Left ventricle myocardium inferior (tissue), 1 donor: ENCODE data around the gene TNFSF10. TPM values are rescaled to one million over a fixed set of nuclear protein-coding genes. Genes with fewer than 3 reads are reported as not detected.

Experiments used
- DNase-seq: peaks from one replicate; pipeline ENCODE4 v3.0.0-alpha.2; 2020
- H3K27ac ChIP-seq: fragments of 200-600 bp; replicated peaks from 2 replicates; pipeline ENCODE4 v1.8.0; 2021
- H3K27me3 ChIP-seq: fragments of 200-600 bp; 2 replicates; pipeline ENCODE4 v1.8.0; 2021; ENCODE audit warnings: low read depth
- H3K36me3 ChIP-seq: fragments of 200-600 bp; 2 replicates; pipeline ENCODE4 v1.8.0; 2021
- H3K4me1 ChIP-seq: fragments of 200-600 bp; 2 replicates; pipeline ENCODE4 v1.8.0; 2021
- H3K4me3 ChIP-seq: fragments of 200-600 bp; 2 replicates; pipeline ENCODE4 v1.8.0; 2021; ENCODE audit warnings: mild to moderate bottlenecking, moderate library complexity
- H3K9me3 ChIP-seq: fragments of 200-600 bp; replicated peaks from 2 replicates; pipeline ENCODE4 v1.8.0; 2021
- CTCF ChIP-seq: fragments of 200-600 bp; IDR thresholded peaks from 2 replicates; pipeline ENCODE4 v1.8.0; 2021; ENCODE audit warnings: antibody characterized with exemption, mild to moderate bottlenecking, borderline replicate concordance
- intact Hi-C: fragments of 100-400 bp; cut with micrococcal nuclease; formaldehyde crosslinking; loops from one replicate; pipeline ENCODE4 v1.11.0; 2022
- total RNA-seq: library from RNA; stranded (reverse); fragmentation: NEBNext Ultra II Directional; extraction: Animal tissue kit (Norgen Biotek cat#: 25700); gene quantifications from one replicate; pipeline ENCODE4 v1.2.1, GENCODE V29; 2021
- donor health status: DM: no; HTN: yes; CAD: no; lungs with severe emphysema.

The TNFSF10 gene
- total RNA-seq, 1 donor from 2014 or later: 12.6 TPM

DNA sequence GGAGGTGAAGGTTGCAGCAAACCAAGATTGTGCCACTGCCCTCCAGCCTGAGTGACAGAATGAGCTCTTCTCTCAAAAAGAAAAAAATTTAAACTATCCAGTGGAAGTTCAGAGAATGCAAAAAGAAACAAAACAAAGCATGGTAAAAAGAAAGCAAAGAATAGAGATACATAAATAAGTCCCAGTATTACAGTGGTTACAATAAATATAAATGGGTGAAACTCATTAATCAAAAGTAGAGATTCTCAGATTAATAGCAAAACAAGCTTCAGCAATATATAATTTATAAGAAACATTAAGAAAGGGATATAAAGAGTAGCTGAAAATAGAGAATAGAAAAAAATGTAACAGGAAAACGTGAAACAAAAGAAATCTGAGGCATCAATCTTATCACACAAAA lies 51.3 kb downstream of the TNFSF10 start:
- Histone ChIP-seq H3K27ac (no peak overlapping the region), H3K4me3 (no peak overlapping the region), H3K4me1 (peaks cover 9% of the 10 kb centered on the region), H3K27me3 (peaks cover 17% of the 10 kb centered on the region), H3K36me3 (no peaks in the 10 kb centered on the region), H3K9me3 (peaks cover 14% of the 10 kb centered on the region)
- TF ChIP-seq CTCF: no peak
- DNase-seq: no peak
- intact Hi-C loops: no loop called here

- Histone ChIP-seq H3K36me3 (no peaks in the 10 kb centered on the region), H3K4me1 (no peaks in the 10 kb centered on the region), H3K4me3 (no peak overlapping the region), H3K9me3 (peaks cover 14% of the 10 kb centered on the region), H3K27me3 (peaks cover 17% of the 10 kb centered on the region), H3K27ac (no peak overlapping the region)
- DNase-seq: no peak
- TF ChIP-seq CTCF: no peak
- intact Hi-C loops: no loop called here
Observed at GRCh38 chr3:172470588-172470987, 52.6 kb downstream of the TNFSF10 start.

GRCh38 chr3:172467170-172467824 lies 55.9 kb downstream of the TNFSF10 start:
- TF ChIP-seq CTCF: no peak
- Histone ChIP-seq H3K27ac (no peak overlapping the region), H3K27me3 (peaks cover 17% of the 10 kb centered on the region), H3K9me3 (peaks cover 8% of the 10 kb centered on the region), H3K36me3 (no peaks in the 10 kb centered on the region), H3K4me3 (no peak overlapping the region), H3K4me1 (no peaks in the 10 kb centered on the region)
- intact Hi-C loops: no loop called here
- DNase-seq: no peak

- DNase-seq: no peak
- no peak for TF ChIP-seq CTCF
- intact Hi-C loops: no loop called here
- Histone ChIP-seq H3K9me3 (peaks cover 2% of the 10 kb centered on the region), H3K4me1 (no peaks in the 10 kb centered on the region), H3K36me3 (no peaks in the 10 kb centered on the region), H3K27ac (no peak overlapping the region), H3K4me3 (no peak overlapping the region), H3K27me3 (peaks cover 17% of the 10 kb centered on the region)
Observed at GRCh38 chr3:172466553-172467130, 56.6 kb downstream of the TNFSF10 start.

- H3K9me3 ChIP-seq: no peaks in the 10 kb centered on the region
- H3K27ac ChIP-seq: no peak overlapping the region
- H3K27me3 ChIP-seq: peaks cover 17% of the 10 kb centered on the region
- no peak overlapping the region for H3K4me3 ChIP-seq
- DNase-seq: no peak
- TF ChIP-seq CTCF: no peak
- intact Hi-C loops: no loop called here
- no peaks in the 10 kb centered on the region for H3K4me1 ChIP-seq
- H3K36me3 ChIP-seq: no peaks in the 10 kb centered on the region
Observed at GRCh38 chr3:172465281-172465680, 57.9 kb downstream of the TNFSF10 start.
